Panc1 (cell line): ENCODE results near the gene MRAP.

Experiments
- POLR2AphosphoS5 ChIP-seq: IDR thresholded peaks from 2 replicates; pipeline ENCODE4 v1.6.1; 2012; ENCODE audit warnings: mild to moderate bottlenecking, low read depth, low read length, moderate library complexity
- TF ChIP-seq, protein P1 (sequence below): fragments of 450-650 bp; IDR thresholded peaks from 2 replicates; pipeline ENCODE4 v1.5.1; 2017; ENCODE audit warnings: mild to moderate bottlenecking
- TF ChIP-seq, protein P2 (sequence below), 2 experiments: IDR thresholded peaks; 2 replicates each; pipeline ENCODE4 v1.6.1; 2011 to 2012; ENCODE audit warnings: low read depth in 2 of 2, control low read depth in 1 of 2, low read length in 1 of 2, mild to moderate bottlenecking in 1 of 2, moderate library complexity in 1 of 2; ENCODE audit not compliant: insufficient read depth in 1 of 2

DNA sequence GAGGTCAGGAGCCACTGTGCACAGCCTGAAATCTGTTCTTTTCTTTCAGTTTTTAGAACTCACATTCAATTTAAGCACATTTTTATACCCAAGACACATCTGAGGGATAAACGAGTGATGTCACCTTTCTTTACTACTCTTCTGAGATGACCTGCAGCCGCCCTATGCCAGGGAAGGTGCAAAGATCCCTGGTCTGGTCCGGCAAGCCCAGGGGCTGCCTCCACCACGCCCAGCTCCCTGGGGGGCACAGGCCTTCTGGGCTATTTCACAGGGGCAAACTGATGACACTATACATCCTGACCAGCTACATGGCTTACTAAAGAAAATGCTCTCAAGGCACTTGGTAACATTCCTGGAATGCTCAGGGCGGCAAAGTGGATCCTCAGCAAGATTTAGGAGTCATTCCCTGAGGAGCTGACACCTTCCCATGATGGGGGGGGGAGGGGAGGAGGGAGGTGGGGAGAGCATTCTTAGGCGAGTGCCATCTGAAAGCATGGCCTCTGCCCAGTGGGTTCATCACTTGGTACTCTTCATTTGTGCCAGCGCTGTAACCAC is 11.3 kb downstream of the MRAP start:
- TF ChIP-seq, protein P1, sequence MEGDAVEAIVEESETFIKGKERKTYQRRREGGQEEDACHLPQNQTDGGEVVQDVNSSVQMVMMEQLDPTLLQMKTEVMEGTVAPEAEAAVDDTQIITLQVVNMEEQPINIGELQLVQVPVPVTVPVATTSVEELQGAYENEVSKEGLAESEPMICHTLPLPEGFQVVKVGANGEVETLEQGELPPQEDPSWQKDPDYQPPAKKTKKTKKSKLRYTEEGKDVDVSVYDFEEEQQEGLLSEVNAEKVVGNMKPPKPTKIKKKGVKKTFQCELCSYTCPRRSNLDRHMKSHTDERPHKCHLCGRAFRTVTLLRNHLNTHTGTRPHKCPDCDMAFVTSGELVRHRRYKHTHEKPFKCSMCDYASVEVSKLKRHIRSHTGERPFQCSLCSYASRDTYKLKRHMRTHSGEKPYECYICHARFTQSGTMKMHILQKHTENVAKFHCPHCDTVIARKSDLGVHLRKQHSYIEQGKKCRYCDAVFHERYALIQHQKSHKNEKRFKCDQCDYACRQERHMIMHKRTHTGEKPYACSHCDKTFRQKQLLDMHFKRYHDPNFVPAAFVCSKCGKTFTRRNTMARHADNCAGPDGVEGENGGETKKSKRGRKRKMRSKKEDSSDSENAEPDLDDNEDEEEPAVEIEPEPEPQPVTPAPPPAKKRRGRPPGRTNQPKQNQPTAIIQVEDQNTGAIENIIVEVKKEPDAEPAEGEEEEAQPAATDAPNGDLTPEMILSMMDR, result no peak
- TF ChIP-seq POLR2AphosphoS5, result no peak
- TF ChIP-seq, protein P2, sequence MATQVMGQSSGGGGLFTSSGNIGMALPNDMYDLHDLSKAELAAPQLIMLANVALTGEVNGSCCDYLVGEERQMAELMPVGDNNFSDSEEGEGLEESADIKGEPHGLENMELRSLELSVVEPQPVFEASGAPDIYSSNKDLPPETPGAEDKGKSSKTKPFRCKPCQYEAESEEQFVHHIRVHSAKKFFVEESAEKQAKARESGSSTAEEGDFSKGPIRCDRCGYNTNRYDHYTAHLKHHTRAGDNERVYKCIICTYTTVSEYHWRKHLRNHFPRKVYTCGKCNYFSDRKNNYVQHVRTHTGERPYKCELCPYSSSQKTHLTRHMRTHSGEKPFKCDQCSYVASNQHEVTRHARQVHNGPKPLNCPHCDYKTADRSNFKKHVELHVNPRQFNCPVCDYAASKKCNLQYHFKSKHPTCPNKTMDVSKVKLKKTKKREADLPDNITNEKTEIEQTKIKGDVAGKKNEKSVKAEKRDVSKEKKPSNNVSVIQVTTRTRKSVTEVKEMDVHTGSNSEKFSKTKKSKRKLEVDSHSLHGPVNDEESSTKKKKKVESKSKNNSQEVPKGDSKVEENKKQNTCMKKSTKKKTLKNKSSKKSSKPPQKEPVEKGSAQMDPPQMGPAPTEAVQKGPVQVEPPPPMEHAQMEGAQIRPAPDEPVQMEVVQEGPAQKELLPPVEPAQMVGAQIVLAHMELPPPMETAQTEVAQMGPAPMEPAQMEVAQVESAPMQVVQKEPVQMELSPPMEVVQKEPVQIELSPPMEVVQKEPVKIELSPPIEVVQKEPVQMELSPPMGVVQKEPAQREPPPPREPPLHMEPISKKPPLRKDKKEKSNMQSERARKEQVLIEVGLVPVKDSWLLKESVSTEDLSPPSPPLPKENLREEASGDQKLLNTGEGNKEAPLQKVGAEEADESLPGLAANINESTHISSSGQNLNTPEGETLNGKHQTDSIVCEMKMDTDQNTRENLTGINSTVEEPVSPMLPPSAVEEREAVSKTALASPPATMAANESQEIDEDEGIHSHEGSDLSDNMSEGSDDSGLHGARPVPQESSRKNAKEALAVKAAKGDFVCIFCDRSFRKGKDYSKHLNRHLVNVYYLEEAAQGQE (IDR thresholded peaks at IDR 0.05; ENCODE audit: insufficient read depth in 1 of 2, low read depth in 2 of 2, low read length in 1 of 2), result no peak
